WI38 (cell line): Measurements from ENCODE around the gene TANC2.

ENCODE experiments used
- H3K4me3 ChIP-seq: 2 replicates; pipeline ENCODE4 v1.5.1; 2011; ENCODE audit warnings: low read depth, mild to moderate bottlenecking, control low read depth, low read length
- TF ChIP-seq, protein P1 (sequence below): IDR thresholded peaks from 2 replicates; pipeline ENCODE4 v1.5.1; 2012; ENCODE audit warnings: low read depth, mild to moderate bottlenecking, control low read depth, low read length

TANC2 gene

DNA sequence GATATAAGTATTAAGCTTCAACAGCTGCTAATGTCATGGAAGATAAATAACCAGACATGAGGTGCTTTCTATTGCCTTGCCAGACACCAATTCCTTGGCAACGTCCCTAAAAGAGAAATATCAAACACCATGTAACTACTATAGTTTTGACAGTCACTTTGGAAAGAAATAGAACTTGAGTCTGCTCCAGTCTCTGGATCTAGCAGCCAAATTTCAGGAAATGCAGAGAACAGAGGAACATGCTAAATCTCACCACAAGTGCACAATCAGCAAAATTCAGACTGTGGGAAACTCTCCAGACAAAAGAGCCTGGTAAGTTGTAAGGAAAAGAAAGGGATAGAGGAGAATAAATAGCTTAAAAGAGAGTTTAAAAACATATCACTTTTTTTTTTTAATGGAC, 28.4 kb upstream of the TANC2 start:
- TF ChIP-seq, protein P1, sequence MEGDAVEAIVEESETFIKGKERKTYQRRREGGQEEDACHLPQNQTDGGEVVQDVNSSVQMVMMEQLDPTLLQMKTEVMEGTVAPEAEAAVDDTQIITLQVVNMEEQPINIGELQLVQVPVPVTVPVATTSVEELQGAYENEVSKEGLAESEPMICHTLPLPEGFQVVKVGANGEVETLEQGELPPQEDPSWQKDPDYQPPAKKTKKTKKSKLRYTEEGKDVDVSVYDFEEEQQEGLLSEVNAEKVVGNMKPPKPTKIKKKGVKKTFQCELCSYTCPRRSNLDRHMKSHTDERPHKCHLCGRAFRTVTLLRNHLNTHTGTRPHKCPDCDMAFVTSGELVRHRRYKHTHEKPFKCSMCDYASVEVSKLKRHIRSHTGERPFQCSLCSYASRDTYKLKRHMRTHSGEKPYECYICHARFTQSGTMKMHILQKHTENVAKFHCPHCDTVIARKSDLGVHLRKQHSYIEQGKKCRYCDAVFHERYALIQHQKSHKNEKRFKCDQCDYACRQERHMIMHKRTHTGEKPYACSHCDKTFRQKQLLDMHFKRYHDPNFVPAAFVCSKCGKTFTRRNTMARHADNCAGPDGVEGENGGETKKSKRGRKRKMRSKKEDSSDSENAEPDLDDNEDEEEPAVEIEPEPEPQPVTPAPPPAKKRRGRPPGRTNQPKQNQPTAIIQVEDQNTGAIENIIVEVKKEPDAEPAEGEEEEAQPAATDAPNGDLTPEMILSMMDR: no peak
- no peak overlapping the region for H3K4me3 ChIP-seq

DNA sequence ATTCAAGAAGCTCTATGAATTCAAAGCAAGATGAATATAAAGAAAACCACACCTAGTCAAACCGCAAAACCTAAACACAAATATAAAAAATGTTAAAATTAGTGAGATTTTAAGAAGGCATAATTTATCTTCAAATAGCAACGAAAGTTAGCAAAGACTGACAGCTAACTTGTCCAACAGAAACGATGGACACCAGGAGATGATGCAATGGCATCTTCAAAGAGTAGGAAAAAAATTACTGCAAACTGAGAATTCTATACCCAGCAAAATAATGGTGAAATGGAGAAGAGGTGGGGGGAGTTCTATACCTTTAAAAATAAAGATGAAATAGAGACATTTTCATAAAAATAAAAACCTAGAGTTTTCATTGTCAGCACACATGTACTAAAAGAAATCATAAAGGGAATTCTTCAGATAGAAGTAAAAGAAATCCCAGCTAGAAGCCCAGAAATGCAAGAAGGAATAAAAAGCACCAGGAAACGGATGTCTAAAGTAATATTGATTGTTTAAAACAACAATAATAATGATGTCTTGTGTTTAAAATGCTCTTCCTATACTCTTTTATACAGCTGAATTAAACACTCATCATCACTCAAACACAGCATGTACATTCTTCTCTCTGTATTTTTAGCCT, 24.6 kb upstream of the TANC2 start:
- no peak overlapping the region for H3K4me3 ChIP-seq
- TF ChIP-seq, protein P1: no peak

DNA sequence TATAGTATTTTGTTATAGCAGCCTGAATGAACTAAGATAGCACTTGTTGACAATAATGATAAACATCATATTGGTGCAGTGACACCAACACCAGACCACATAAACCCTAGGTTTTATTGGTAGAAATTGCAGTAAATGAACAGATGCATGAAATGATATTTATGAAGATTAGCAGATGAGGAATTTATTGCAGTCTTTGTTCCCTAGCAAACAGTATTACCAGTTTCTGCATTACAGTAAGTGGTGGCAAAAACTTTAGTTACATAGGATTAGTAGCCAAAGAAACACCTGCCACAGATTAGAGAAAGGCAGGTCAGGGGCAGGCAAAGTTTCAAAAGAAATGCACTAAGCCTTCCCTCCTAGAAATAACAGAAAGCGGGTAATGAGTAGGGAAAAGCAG, 17.7 kb upstream of the TANC2 start:
- no peak overlapping the region for H3K4me3 ChIP-seq
- TF ChIP-seq, protein P1: no peak

DNA sequence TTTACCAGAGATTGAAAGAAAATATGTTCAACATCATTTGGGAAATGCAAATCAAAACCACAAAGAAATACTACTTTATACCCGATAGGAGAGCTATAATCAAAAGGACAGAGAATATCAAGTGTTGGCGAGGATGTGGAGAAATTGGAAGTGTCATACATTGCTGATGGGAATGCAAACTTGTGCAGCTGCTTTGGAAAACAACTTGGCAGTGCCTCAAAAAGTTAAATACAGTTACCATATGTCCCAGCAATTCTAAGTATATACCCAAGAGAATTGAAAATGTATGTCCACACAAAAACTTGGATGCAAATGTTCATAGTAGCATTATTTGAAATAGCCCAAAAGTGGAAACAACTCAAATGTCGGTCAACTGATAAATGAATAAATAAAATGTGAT, 17.0 kb upstream of the TANC2 start:
- H3K4me3 ChIP-seq: no peak overlapping the region
- TF ChIP-seq, protein P1: no peak

DNA sequence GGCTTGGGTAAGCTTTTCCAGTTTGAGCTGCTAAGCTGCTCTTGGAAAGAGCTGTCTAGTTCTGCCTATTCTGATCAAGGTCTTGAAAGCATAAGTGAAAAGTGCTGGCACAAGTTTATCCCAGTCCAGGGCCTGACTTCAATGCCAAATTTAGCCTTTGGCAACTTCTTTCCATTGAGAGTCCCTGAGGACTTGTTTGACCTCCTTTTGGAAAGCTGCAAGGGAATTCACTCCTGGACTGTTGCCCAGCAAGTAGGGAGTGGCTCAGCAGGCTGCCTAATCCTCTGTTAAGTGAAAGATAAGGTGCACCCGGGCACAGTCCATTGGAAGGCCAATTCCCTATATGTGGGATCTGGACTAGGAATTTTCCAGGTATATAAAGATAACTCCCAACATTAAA, 16.0 kb upstream of the TANC2 start:
- H3K4me3 ChIP-seq: no peak overlapping the region

DNA sequence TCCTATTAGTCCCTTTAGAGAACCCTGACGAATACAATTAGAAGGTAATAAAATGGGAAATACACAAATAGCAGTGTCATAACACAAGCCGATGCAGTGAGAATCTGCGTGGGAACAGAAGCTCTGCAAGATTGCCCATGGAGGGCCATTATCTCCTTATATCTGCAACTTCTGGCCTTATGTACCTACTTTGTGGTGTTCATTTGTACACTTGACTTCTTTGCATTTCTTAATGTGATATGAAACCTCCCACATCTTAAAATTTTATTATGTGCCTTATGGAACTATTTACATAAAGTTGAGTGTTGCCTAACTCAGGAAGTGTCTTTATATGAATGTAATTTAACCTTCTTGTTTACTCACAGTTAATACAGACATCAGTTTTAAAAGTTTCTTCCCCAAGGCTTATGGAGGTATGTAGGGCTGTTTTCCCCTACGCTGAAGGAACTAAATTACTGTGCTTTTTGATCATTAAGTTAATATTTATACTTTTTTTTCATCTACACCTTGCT, 10.1 kb upstream of the TANC2 start:
- no peak overlapping the region for H3K4me3 ChIP-seq
- TF ChIP-seq, protein P1: no peak

More for the DNA sequence above, 16.0 kb upstream of the TANC2 start:
- TF ChIP-seq, protein P1: no peak

DNA sequence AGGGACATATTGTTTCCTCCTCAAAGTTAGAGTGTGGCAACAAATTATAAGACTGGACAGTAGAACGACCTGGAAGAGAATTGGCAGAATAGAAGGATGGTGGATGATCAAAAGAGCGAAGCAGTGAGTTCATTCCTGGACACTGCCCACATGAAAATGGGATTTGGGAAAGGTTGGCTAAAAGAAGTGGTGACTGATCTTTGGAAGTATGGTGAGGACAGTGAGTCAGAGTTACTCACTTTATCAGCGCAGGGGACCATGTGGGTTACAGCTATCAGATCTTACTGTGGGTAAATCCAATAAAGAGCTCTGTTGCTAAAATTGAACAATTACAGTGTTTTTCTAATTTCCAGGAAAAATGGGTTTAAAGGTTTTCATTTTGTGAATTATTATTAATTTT, 2.7 kb upstream of the TANC2 start:
- H3K4me3 ChIP-seq: no peak overlapping the region
- TF ChIP-seq, protein P1: no peak
